GM12878 (cell line): ENCODE results near the gene COL6A1. TPM values are rescaled to one million over a fixed set of nuclear protein-coding genes. Genes with fewer than 3 reads are reported as not detected.

Source experiments
- ATAC-seq: fragments of 200-7000 bp; cut with Tn5 transposase; 3 replicates; pipeline ENCODE4 v1.9.1; 2020; ENCODE audit warnings: mild to moderate bottlenecking, moderate library complexity
- BruUV-seq: library from RNA; stranded (reverse); fragments of 400-500 nt; replicated peaks from 2 replicates; lab custom pipeline; 2021; lab: Mats Ljungman, UMichigan
- CTCF ChIA-PET: fragments of 300-600 bp; sonication (Branson Sonifier 250); formaldehyde crosslinking; extraction: SDS; loops from one replicate; lab custom pipeline; 2021; ENCODE audit warnings: inconsistent platforms; lab: Yijun Ruan, JAX
- POLR2A ChIA-PET: fragments of 350-600 bp; formaldehyde crosslinking; extraction: SDS; loops from one replicate; lab custom pipeline; 2021; ENCODE audit warnings: inconsistent platforms; lab: Charles Lee
- RAD21 ChIA-PET: fragments of 300-600 bp; sonication (Branson Sonifier 250); formaldehyde crosslinking; loops from one replicate; lab custom pipeline; 2023; ENCODE audit warnings: antibody characterized with exemption; ENCODE audit not compliant: unreplicated experiment; lab: Charles Lee
- SMC1A ChIA-PET: fragments of 300-600 bp; sonication (Branson Sonifier 250); formaldehyde crosslinking; loops from one replicate; lab custom pipeline; 2023; ENCODE audit not compliant: unreplicated experiment, uncharacterized antibody; lab: Charles Lee
- DNase-seq: peaks from one replicate; pipeline ENCODE4 v3.0.0-alpha.2; 2011; ENCODE audit warnings: low read depth, low spot score
- FAIRE-seq: peaks from 3 replicates; lab custom pipeline; 2011; peaks lifted over from hg19 to GRCh38; lab: Jason Lieb, UNC
- H2AFZ ChIP-seq: 2 replicates; pipeline ENCODE4 v1.6.0; 2011; ENCODE audit warnings: low read depth, low read length, control low read depth; ENCODE audit not compliant: control insufficient read depth
- H3K27ac ChIP-seq: 2 replicates; pipeline ENCODE4 v1.5.1; 2011; ENCODE audit warnings: control low read depth; ENCODE audit not compliant: control insufficient read depth, insufficient read depth
- H3K27me3 ChIP-seq, 2 experiments: replicated peaks in 1 of 2; 2 replicates each; pipeline versions ENCODE4 v1.6.0 to v1.6.1; 2011; ENCODE audit warnings: low read length in 1 of 2; ENCODE audit not compliant: control insufficient read depth in 2 of 2, insufficient read depth in 2 of 2
- H3K36me3 ChIP-seq, 2 experiments: 2 replicates each; pipeline ENCODE4 v1.5.1; 2011; ENCODE audit warnings: low read length in 1 of 2; ENCODE audit not compliant: control insufficient read depth in 2 of 2, insufficient read depth in 2 of 2
- H3K4me1 ChIP-seq: 2 replicates; pipeline ENCODE4 v1.6.1; 2011; ENCODE audit warnings: mild to moderate bottlenecking, low read length, moderate library complexity, mixed read lengths; ENCODE audit not compliant: control insufficient read depth, insufficient read depth
- H3K4me2 ChIP-seq: 2 replicates; pipeline ENCODE4 v1.6.0; 2011; ENCODE audit warnings: control low read depth; ENCODE audit not compliant: control insufficient read depth, insufficient read depth
- H3K4me3 ChIP-seq: fragments of 200-600 bp; sonication (generic); 2 replicates; pipeline ENCODE4 v1.5.1; 2016
- H3K79me2 ChIP-seq: 2 replicates; pipeline ENCODE4 v1.6.0; 2011; ENCODE audit warnings: low read length; ENCODE audit not compliant: control insufficient read depth, insufficient read depth
- H3K9ac ChIP-seq: 2 replicates; pipeline ENCODE4 v1.8.0; 2011; ENCODE audit warnings: low read length, control low read depth, mixed read lengths; ENCODE audit not compliant: control insufficient read depth, insufficient read depth
- H3K9me3 ChIP-seq: replicated peaks from 3 replicates; pipeline ENCODE4 v1.5.1; 2011; ENCODE audit warnings: mild to moderate bottlenecking, low read length; ENCODE audit not compliant: control insufficient read depth, insufficient read depth
- H4K20me1 ChIP-seq: 2 replicates; pipeline ENCODE4 v1.6.0; 2011; ENCODE audit not compliant: control insufficient read depth, insufficient read depth
- ASH2L ChIP-seq: fragments of 300-600, 200-600 bp; sonication (generic); IDR thresholded peaks from 2 replicates; pipeline ENCODE4 v1.6.1; 2017; ENCODE audit warnings: low read depth, mild to moderate bottlenecking, borderline replicate concordance
- CUX1 ChIP-seq: IDR thresholded peaks from 2 replicates; pipeline ENCODE4 v1.6.1; 2012; ENCODE audit warnings: improper control_type of control experiment, low read depth, low read length; ENCODE audit not compliant: insufficient replicate concordance
- E4F1 ChIP-seq: fragments of 450-650 bp; IDR thresholded peaks from 2 replicates; pipeline ENCODE4 v1.6.1; 2018; ENCODE audit warnings: borderline replicate concordance, mild to moderate bottlenecking; ENCODE audit not compliant: partially characterized antibody
- HCFC1 ChIP-seq: fragments of 150-350 bp; IDR thresholded peaks from 2 replicates; pipeline ENCODE4 v1.6.1; 2014; ENCODE audit warnings: low read length
- PBX3 ChIP-seq: IDR thresholded peaks from 2 replicates; pipeline ENCODE4 v1.6.1; 2011; ENCODE audit warnings: mild to moderate bottlenecking, low read depth, low read length, moderate library complexity; ENCODE audit not compliant: insufficient replicate concordance
- ZBTB11 ChIP-seq: fragments of 450-650 bp; formaldehyde crosslinking; IDR thresholded peaks from 2 replicates; pipeline ENCODE4 v1.5.0; 2022; ENCODE audit warnings: mild to moderate bottlenecking, missing genetic modification characterization
- WGBS: methylation state at CpG from one replicate; pipeline ENCODE4 v1.1.6; 2016; ENCODE audit warnings: low lambda C conversion rate; ENCODE audit not compliant: insufficient replicate concordance, insufficient coverage; ENCODE audit errors: missing lambda C conversion rate; 5-methylcytosine and 5-hydroxymethylcytosine counted together
- in situ Hi-C: fragments of 300-500 bp; cut with MboI; formaldehyde crosslinking; loops from 9 replicates; pipeline ENCODE4 v1.14.3; 2018; ENCODE audit warnings: mixed read lengths
- intact Hi-C: fragments of 100-400 bp; cut with micrococcal nuclease; formaldehyde crosslinking; loops from one replicate; pipeline ENCODE4 v1.14.2; 2022; ENCODE audit not compliant: unreplicated experiment
- polyA plus RNA-seq, 11 experiments: library from polyadenylated mRNA; depleted of rRNA in 4 of 11; unstranded in 6 of 11; stranded (reverse) in 5 of 11; fragments of >200 nt; fragmentation: Nextera tagmentation in 4 of 11; fragmentation: Illumina TruSeq in 1 of 11; extraction: Ambion mirVana in 4 of 11; extraction: Trizol in 1 of 11; gene quantifications; 1 replicate in 1 of 11; 2 replicates in 10 of 11; pipeline versions ENCODE4 v1.2.1 to v1.2.3, GENCODE V29; 2011 to 2016; ENCODE audit warnings: inconsistent platforms in 2 of 11, missing spikeins in 2 of 11, low read depth in 1 of 11
- total RNA-seq, 4 experiments: library from RNA; depleted of rRNA in 3 of 4; stranded (reverse); fragments of >200 nt in 3 of 4; fragmentation: Illumina TruSeq in 1 of 4; extraction: Trizol in 1 of 4; gene quantifications; 2 replicates each; pipeline versions ENCODE4 v1.2.1 to v1.2.3, GENCODE V29; 2013 to 2021

The COL6A1 gene
- total and polyA plus RNA-seq, 10 of the 15 experiments (the other 5 are each of a cell fraction or from before 2014, with no cell fraction given) = 0.12 to 1.3 (median 0.20) TPM; not detected in 7

- no peak for TF ChIP-seq E4F1
- no peak for TF ChIP-seq ASH2L
- TF ChIP-seq PBX3 = no peak
- TF ChIP-seq HCFC1 = no peak
Observed at GRCh38 chr21:45990741-45991605, 9.4 kb downstream of the COL6A1 start (continued).

GRCh38 chr21:45991606-45992300 is 10.2 kb downstream of the COL6A1 start:
- ChIA-PET POLR2A (no interaction called here), SMC1A (interaction anchor here (0.8 kb wide), 1 partner anchor 38 kb away, joined by 3 read pairs; no protein-coding TSS in a partner anchor), RAD21 (no interaction called here), CTCF (no interaction called here)
- H3K36me3 ChIP-seq = no peaks in the 10 kb centered on the region
- no peaks in the 10 kb centered on the region for H3K27me3 ChIP-seq
- intact Hi-C loops (no loop called here), in situ Hi-C loops (no loop called here)
- H3K79me2 ChIP-seq = no peaks in the 10 kb centered on the region
- FAIRE-seq = no peak
- no peak overlapping the region for H2AFZ ChIP-seq
- H3K9me3 ChIP-seq = no peaks in the 10 kb centered on the region
- WGBS = 32% methylated on average over 15 of the region's 18 CpGs
- no peak for ATAC-seq
- H4K20me1 ChIP-seq = no peaks in the 10 kb centered on the region
- no peak overlapping the region for H3K9ac ChIP-seq
- H3K4me2 ChIP-seq = no peak overlapping the region
- no peaks in the 10 kb centered on the region for H3K4me1 ChIP-seq
- no peak for DNase-seq
- H3K4me3 ChIP-seq = no peak overlapping the region
- BruUV-seq = no TSS peak
- no peak overlapping the region for H3K27ac ChIP-seq
- TF ChIP-seq ZBTB11 (CRISPR knock-in tag) (no peak), CUX1 (no peak)
